ENCODE results near the gene SLC32A1.

GRCh38 chr20:38731738-38732113, 7.4 kb downstream of the SLC32A1 start:
- TF ChIP-seq CTCF (IDR thresholded peaks at IDR 0.05; ENCODE audit: low read depth, low read length, poor library complexity, severe bottlenecking) (peak; percentile 17), EZH2phosphoT487 (IDR thresholded peaks at IDR 0.05; ENCODE audit: borderline replicate concordance, low read length) (no peak)
